ENCODE data around the gene ARID1B.
A peak's percentile ranks its signal among the peaks of the same experiment; 100 is the strongest.

The ARID1B gene

GRCh38 chr6:156865019-156865629, 87.9 kb downstream of the ARID1B start:
- no peak for TF ChIP-seq CTCF (IDR thresholded peaks at IDR 0.05; ENCODE audit: low read depth, low read length, missing control alignments)
- no peak for DNase-seq (ENCODE audit: extremely low read depth, low read depth)
- H3K4me3 ChIP-seq (replicated peaks; ENCODE audit: low read depth, low read length), result no peak overlapping the region

GRCh38 chr6:156866220-156867015, 89.2 kb downstream of the ARID1B start:
- no peak for DNase-seq (ENCODE audit: extremely low read depth, low read depth)
- TF ChIP-seq CTCF (IDR thresholded peaks at IDR 0.05; ENCODE audit: low read depth, low read length, missing control alignments), result no peak
- H3K4me3 ChIP-seq (replicated peaks; ENCODE audit: low read depth, low read length), result 0 out of 2 replicates have a peak overlapping the region, but pooled peaks have one; percentile 3

- no peak overlapping the region for H3K4me3 ChIP-seq (replicated peaks; ENCODE audit: low read depth, low read length)
- TF ChIP-seq CTCF (IDR thresholded peaks at IDR 0.05; ENCODE audit: low read depth, low read length, missing control alignments), result no peak
- no peak for DNase-seq (ENCODE audit: extremely low read depth, low read depth)
These were observed 89.9 kb downstream of the ARID1B start for GRCh38 chr6:156867121-156867520.

- DNase-seq (ENCODE audit: extremely low read depth, low read depth), result no peak
- H3K4me3 ChIP-seq (replicated peaks; ENCODE audit: low read depth, low read length), result no peak overlapping the region
- no peak for TF ChIP-seq CTCF (IDR thresholded peaks at IDR 0.05; ENCODE audit: low read depth, low read length, missing control alignments)
These were observed 91.2 kb downstream of the ARID1B start for GRCh38 chr6:156868385-156868784.

GRCh38 chr6:156869980-156870398, 92.8 kb downstream of the ARID1B start:
- DNase-seq (ENCODE audit: extremely low read depth, low read depth), result no peak
- TF ChIP-seq CTCF (IDR thresholded peaks at IDR 0.05; ENCODE audit: low read depth, low read length, missing control alignments), result no peak
- no peak overlapping the region for H3K4me3 ChIP-seq (replicated peaks; ENCODE audit: low read depth, low read length)

GRCh38 chr6:156870924-156871539, 93.9 kb downstream of the ARID1B start:
- DNase-seq (ENCODE audit: extremely low read depth, low read depth), result no peak
- TF ChIP-seq CTCF (IDR thresholded peaks at IDR 0.05; ENCODE audit: low read depth, low read length, missing control alignments), result no peak

More at GRCh38 chr6:156870924-156871539, 93.9 kb downstream of the ARID1B start:
- H3K4me3 ChIP-seq (replicated peaks; ENCODE audit: low read depth, low read length), result no peak overlapping the region
